H9 (cell line): ENCODE measurements around the gene FNDC3B. TPM values are rescaled to one million over a fixed set of nuclear protein-coding genes. Genes with fewer than 3 reads are reported as not detected.

Experiments
- DNase-seq: peaks from one replicate; pipeline ENCODE4 v3.0.0-alpha.2; 2017
- H2AFZ ChIP-seq: one replicate; pipeline ENCODE4 v1.6.1; 2013; ENCODE audit warnings: mild to moderate bottlenecking, low read length, control low read depth, moderate library complexity
- H2AK5ac ChIP-seq: 2 replicates; pipeline ENCODE4 v1.6.1; 2013; ENCODE audit warnings: low read length, control low read depth, mixed read lengths; ENCODE audit not compliant: insufficient read length
- H2BK120ac ChIP-seq: one replicate; pipeline ENCODE4 v1.6.1; 2013; ENCODE audit warnings: low read depth, mild to moderate bottlenecking, low read length, control low read depth, inconsistent platforms; ENCODE audit not compliant: poor library complexity, severe bottlenecking
- H2BK12ac ChIP-seq: 2 replicates; pipeline ENCODE4 v1.6.1; 2013; ENCODE audit warnings: low read length, control low read depth, mixed read lengths, low read depth; ENCODE audit not compliant: insufficient read length
- H2BK15ac ChIP-seq: 2 replicates; pipeline ENCODE4 v1.6.1; 2013; ENCODE audit warnings: low read depth, low read length, control low read depth
- H2BK20ac ChIP-seq: one replicate; pipeline ENCODE4 v1.6.1; 2013; ENCODE audit warnings: low read depth, mild to moderate bottlenecking, low read length, control low read depth, inconsistent platforms; ENCODE audit not compliant: poor library complexity, severe bottlenecking
- H2BK5ac ChIP-seq: 2 replicates; pipeline ENCODE4 v1.6.1; 2013; ENCODE audit warnings: low read length, control low read depth, mixed read lengths; ENCODE audit not compliant: insufficient read length
- H3K14ac ChIP-seq: 2 replicates; pipeline ENCODE4 v1.6.1; 2013; ENCODE audit warnings: low read length, control low read depth; ENCODE audit not compliant: insufficient read depth
- H3K18ac ChIP-seq: 2 replicates; pipeline ENCODE4 v1.6.1; 2013; ENCODE audit warnings: low read depth, mild to moderate bottlenecking, mixed read lengths, low read length, control low read depth; ENCODE audit not compliant: insufficient read length
- H3K23ac ChIP-seq: 2 replicates; pipeline ENCODE4 v1.6.1; 2013; ENCODE audit warnings: low read length, control low read depth, mixed read lengths, low read depth; ENCODE audit not compliant: insufficient read length
- H3K23me2 ChIP-seq: 2 replicates; pipeline ENCODE4 v1.6.1; 2013; ENCODE audit warnings: low read depth, mild to moderate bottlenecking, mixed read lengths, low read length, control low read depth; ENCODE audit not compliant: insufficient read length, poor library complexity, severe bottlenecking
- H3K27ac ChIP-seq: 2 replicates; pipeline ENCODE4 v1.5.1; 2013; ENCODE audit warnings: low read length, control low read depth, mixed read lengths, low read depth; ENCODE audit not compliant: insufficient read length
- H3K27me3 ChIP-seq: 2 replicates; pipeline ENCODE4 v1.6.1; 2013; ENCODE audit warnings: low read length, control low read depth, inconsistent platforms; ENCODE audit not compliant: insufficient read depth
- H3K4ac ChIP-seq: 2 replicates; pipeline ENCODE4 v1.6.1; 2013; ENCODE audit warnings: low read depth, mild to moderate bottlenecking, control low read depth, inconsistent platforms, low read length, moderate library complexity
- H3K4me1 ChIP-seq: 2 replicates; pipeline ENCODE4 v1.6.1; 2013; ENCODE audit warnings: low read length, control low read depth, inconsistent platforms; ENCODE audit not compliant: insufficient read depth
- H3K4me2 ChIP-seq: 2 replicates; pipeline ENCODE4 v1.6.1; 2013; ENCODE audit warnings: low read length, control low read depth, mixed read lengths; ENCODE audit not compliant: insufficient read length, insufficient read depth
- H3K56ac ChIP-seq: 2 replicates; pipeline ENCODE4 v1.6.1; 2013; ENCODE audit warnings: low read depth, mild to moderate bottlenecking, mixed read lengths, low read length, control low read depth; ENCODE audit not compliant: insufficient read length
- H3K79me1 ChIP-seq: 2 replicates; pipeline ENCODE4 v1.6.1; 2013; ENCODE audit warnings: low read depth, mild to moderate bottlenecking, moderate library complexity, low read length, control low read depth, inconsistent platforms; ENCODE audit not compliant: insufficient read depth, poor library complexity, severe bottlenecking
- H3K79me2 ChIP-seq: 2 replicates; pipeline ENCODE4 v1.6.1; 2013; ENCODE audit warnings: low read length, control low read depth, inconsistent platforms; ENCODE audit not compliant: insufficient read depth
- H3K9ac ChIP-seq: 2 replicates; pipeline ENCODE4 v1.6.1; 2013; ENCODE audit warnings: low read length, control low read depth, mixed read lengths; ENCODE audit not compliant: insufficient read length; ENCODE audit errors: extremely low read depth
- H3K9me3 ChIP-seq: one replicate; pipeline ENCODE4 v1.6.1; 2013; ENCODE audit warnings: low read depth, low read length, inconsistent platforms; ENCODE audit not compliant: control insufficient read depth
- H3T11ph ChIP-seq: one replicate; pipeline ENCODE4 v1.6.1; 2013; ENCODE audit warnings: mild to moderate bottlenecking, low read length, control low read depth, inconsistent platforms
- H4K20me1 ChIP-seq: one replicate; pipeline ENCODE4 v1.6.1; 2013; ENCODE audit not compliant: control insufficient read depth, insufficient read length, insufficient read depth
- H4K5ac ChIP-seq: 2 replicates; pipeline ENCODE4 v1.6.1; 2013; ENCODE audit warnings: low read depth, mild to moderate bottlenecking, mixed read lengths, low read length, control low read depth; ENCODE audit not compliant: insufficient read length
- H4K8ac ChIP-seq: replicated peaks from 2 replicates; pipeline ENCODE4 v1.6.1; 2013; ENCODE audit warnings: low read length, control low read depth, mixed read lengths, low read depth; ENCODE audit not compliant: insufficient read length
- H4K91ac ChIP-seq: 2 replicates; pipeline ENCODE4 v1.6.1; 2013; ENCODE audit warnings: low read depth, mild to moderate bottlenecking, moderate library complexity, mixed read lengths, low read length, control low read depth; ENCODE audit not compliant: insufficient read length
- H3K27ac Mint-ChIP-seq, 3 experiments: 2 replicates in 2 of 3; 3 replicates in 1 of 3; pipeline ENCODE4 v1.8.0; 2020 to 2021; ENCODE audit warnings: mixed read lengths in 3 of 3, mild to moderate bottlenecking in 1 of 3, moderate library complexity in 1 of 3
- H3K27me3 Mint-ChIP-seq: 2 replicates; pipeline ENCODE4 v1.8.0; 2021; ENCODE audit warnings: low read depth, mild to moderate bottlenecking, moderate library complexity, mixed read lengths
- H3K36me3 Mint-ChIP-seq, 3 experiments: 2 replicates in 2 of 3; 3 replicates in 1 of 3; pipeline ENCODE4 v1.8.0; 2020 to 2021; ENCODE audit warnings: low read depth in 3 of 3, mixed read lengths in 3 of 3; ENCODE audit not compliant: insufficient read depth in 1 of 3
- H3K4me1 Mint-ChIP-seq, 2 experiments: 2 replicates each; pipeline ENCODE4 v1.8.0; 2020; ENCODE audit warnings: mixed read lengths in 2 of 2
- H3K4me3 Mint-ChIP-seq, 2 experiments: 2 replicates in 1 of 2; 3 replicates in 1 of 2; pipeline ENCODE4 v1.8.0; 2020 to 2021; ENCODE audit warnings: mild to moderate bottlenecking in 2 of 2, mixed read lengths in 2 of 2, moderate library complexity in 1 of 2
- H3K9me3 Mint-ChIP-seq, 2 experiments: 2 replicates in 1 of 2; 3 replicates in 1 of 2; pipeline ENCODE4 v1.8.0; 2020; ENCODE audit warnings: mild to moderate bottlenecking in 2 of 2, mixed read lengths in 2 of 2, moderate library complexity in 1 of 2
- WGBS: extraction: QIAGEN DNeasy Blood & Tissue Kit; methylation state at CpG from one replicate; pipeline ENCODE4 v1.1.7; 2013; ENCODE audit warnings: missing lambda C conversion rate, low lambda C conversion rate, mixed read lengths; ENCODE audit not compliant: insufficient read length; ENCODE audit errors: extremely low coverage; 5-methylcytosine and 5-hydroxymethylcytosine counted together
- total RNA-seq: library from RNA; stranded (reverse); gene quantifications from 2 replicates; pipeline ENCODE4 v1.2.1, GENCODE V29; 2021
- TF ChIP-seq, protein P1 (sequence below): fragments of 200-600 bp; sonication (generic); conservative IDR thresholded peaks from 3 replicates; pipeline ENCODE4 v1.8.0; 2021; ENCODE audit warnings: antibody characterized with exemption, mild to moderate bottlenecking

The FNDC3B gene
- total RNA-seq, 1 experiment from 2014 or later = 43.8 TPM

DNA sequence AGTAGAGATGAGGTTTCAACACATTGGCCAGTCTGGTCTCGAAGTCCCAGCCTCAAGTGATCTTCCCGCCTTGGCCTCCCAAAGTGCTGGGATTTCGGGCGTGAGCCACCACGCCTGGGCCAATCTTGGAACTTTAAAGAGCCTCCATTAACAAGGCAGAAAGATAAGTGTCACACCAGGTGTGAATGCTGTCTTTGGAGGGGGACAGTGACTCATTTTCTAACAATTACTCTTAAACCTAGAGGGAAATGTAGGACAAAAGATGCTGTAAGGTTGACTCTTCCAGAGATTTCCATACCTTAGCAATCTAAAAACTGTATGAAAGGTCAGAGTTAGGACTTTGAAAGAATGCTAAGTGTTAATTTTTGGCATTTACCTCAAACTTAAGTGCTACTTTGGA, 84.9 kb downstream of the FNDC3B start:
- Histone ChIP-seq H3K9ac (no peak overlapping the region), H3T11ph (no peak overlapping the region), H2BK12ac (no peak overlapping the region), H3K27me3 (no peaks in the 10 kb centered on the region), H3K9me3 (no peaks in the 10 kb centered on the region), H4K8ac (no peak overlapping the region), H3K14ac (no peak overlapping the region), H3K56ac (no peak overlapping the region), H3K23me2 (no peaks in the 10 kb centered on the region), H3K18ac (no peak overlapping the region), H2AFZ (no peak overlapping the region), H3K79me1 (no peaks in the 10 kb centered on the region), H3K27ac (no peak overlapping the region), H4K20me1 (no peaks in the 10 kb centered on the region), H3K4ac (no peak overlapping the region), H2BK120ac (no peak overlapping the region), H2AK5ac (no peak overlapping the region), H4K5ac (no peak overlapping the region), H2BK20ac (no peak overlapping the region), H2BK15ac (no peak overlapping the region), H3K4me1 (peaks cover 9% of the 10 kb centered on the region), H2BK5ac (no peak overlapping the region), H3K23ac (no peak overlapping the region), H3K79me2 (peaks cover 7% of the 10 kb centered on the region; the same call in 1 of the 2 replicates), H3K4me2 (no peak overlapping the region), H4K91ac (no peak overlapping the region)
- no CpG with 5 or more reads among the region's 5 CpGs for WGBS
- Mint-ChIP-seq H3K27ac (peak overlapping the region in 2 of 3 experiments; percentile 75 to 89; a peak in 3 of 7 replicates), H3K4me3 (no peak overlapping the region), H3K4me1 (peaks cover 28 to 47% of the 10 kb centered on the region in 2 experiments), H3K9me3 (no peaks in the 10 kb centered on the region), H3K36me3 (peaks cover 4 to 32% (median 18%) of the 10 kb centered on the region in 3 experiments), H3K27me3 (no peaks in the 10 kb centered on the region)
- no peak for DNase-seq
- TF ChIP-seq, protein P1, sequence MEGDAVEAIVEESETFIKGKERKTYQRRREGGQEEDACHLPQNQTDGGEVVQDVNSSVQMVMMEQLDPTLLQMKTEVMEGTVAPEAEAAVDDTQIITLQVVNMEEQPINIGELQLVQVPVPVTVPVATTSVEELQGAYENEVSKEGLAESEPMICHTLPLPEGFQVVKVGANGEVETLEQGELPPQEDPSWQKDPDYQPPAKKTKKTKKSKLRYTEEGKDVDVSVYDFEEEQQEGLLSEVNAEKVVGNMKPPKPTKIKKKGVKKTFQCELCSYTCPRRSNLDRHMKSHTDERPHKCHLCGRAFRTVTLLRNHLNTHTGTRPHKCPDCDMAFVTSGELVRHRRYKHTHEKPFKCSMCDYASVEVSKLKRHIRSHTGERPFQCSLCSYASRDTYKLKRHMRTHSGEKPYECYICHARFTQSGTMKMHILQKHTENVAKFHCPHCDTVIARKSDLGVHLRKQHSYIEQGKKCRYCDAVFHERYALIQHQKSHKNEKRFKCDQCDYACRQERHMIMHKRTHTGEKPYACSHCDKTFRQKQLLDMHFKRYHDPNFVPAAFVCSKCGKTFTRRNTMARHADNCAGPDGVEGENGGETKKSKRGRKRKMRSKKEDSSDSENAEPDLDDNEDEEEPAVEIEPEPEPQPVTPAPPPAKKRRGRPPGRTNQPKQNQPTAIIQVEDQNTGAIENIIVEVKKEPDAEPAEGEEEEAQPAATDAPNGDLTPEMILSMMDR = no peak
